ENCODE results near the gene BSND.

GRCh38 chr1:54962612-54963395 is 35.9 kb upstream of the BSND start:
- TF ChIP-seq TAF1 (IDR thresholded peaks at IDR 0.05; ENCODE audit: low read depth) (no peak), CTCF (IDR thresholded peaks at IDR 0.05; ENCODE audit: poor library complexity, severe bottlenecking) (no peak), RAD21 (conservative IDR thresholded peaks at IDR 0.05) (no peak), EP300 (conservative IDR thresholded peaks at IDR 0.05; ENCODE audit: poor library complexity, severe bottlenecking) (no peak)
- TF ChIP-seq, protein P1, sequence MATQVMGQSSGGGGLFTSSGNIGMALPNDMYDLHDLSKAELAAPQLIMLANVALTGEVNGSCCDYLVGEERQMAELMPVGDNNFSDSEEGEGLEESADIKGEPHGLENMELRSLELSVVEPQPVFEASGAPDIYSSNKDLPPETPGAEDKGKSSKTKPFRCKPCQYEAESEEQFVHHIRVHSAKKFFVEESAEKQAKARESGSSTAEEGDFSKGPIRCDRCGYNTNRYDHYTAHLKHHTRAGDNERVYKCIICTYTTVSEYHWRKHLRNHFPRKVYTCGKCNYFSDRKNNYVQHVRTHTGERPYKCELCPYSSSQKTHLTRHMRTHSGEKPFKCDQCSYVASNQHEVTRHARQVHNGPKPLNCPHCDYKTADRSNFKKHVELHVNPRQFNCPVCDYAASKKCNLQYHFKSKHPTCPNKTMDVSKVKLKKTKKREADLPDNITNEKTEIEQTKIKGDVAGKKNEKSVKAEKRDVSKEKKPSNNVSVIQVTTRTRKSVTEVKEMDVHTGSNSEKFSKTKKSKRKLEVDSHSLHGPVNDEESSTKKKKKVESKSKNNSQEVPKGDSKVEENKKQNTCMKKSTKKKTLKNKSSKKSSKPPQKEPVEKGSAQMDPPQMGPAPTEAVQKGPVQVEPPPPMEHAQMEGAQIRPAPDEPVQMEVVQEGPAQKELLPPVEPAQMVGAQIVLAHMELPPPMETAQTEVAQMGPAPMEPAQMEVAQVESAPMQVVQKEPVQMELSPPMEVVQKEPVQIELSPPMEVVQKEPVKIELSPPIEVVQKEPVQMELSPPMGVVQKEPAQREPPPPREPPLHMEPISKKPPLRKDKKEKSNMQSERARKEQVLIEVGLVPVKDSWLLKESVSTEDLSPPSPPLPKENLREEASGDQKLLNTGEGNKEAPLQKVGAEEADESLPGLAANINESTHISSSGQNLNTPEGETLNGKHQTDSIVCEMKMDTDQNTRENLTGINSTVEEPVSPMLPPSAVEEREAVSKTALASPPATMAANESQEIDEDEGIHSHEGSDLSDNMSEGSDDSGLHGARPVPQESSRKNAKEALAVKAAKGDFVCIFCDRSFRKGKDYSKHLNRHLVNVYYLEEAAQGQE (IDR thresholded peaks at IDR 0.05; ENCODE audit: borderline replicate concordance) = no peak

Measured in neural cell (in vitro differentiated cells).